Dendritic cell treated with granulocyte-macrophage colony-stimulating factor and Interleukin-4, amounts not matched to agents 40 ng/mL and 50 ng/mL, for 4 days (primary cell): ENCODE measurements around the gene CSF1R.

Source experiments
- H3K27ac Mint-ChIP-seq: one replicate; pipeline ENCODE4 v1.8.0; 2022; ENCODE audit warnings: mild to moderate bottlenecking, mixed read lengths
- H3K27me3 Mint-ChIP-seq: one replicate; pipeline ENCODE4 v1.8.0; 2022; ENCODE audit warnings: mild to moderate bottlenecking, mixed read lengths
- H3K36me3 Mint-ChIP-seq: one replicate; pipeline ENCODE4 v1.8.0; 2022; ENCODE audit warnings: low read depth, mixed read lengths
- H3K4me1 Mint-ChIP-seq: one replicate; pipeline ENCODE4 v1.8.0; 2022; ENCODE audit warnings: low read depth, mixed read lengths
- H3K4me3 Mint-ChIP-seq: one replicate; pipeline ENCODE4 v1.8.0; 2022; ENCODE audit warnings: mild to moderate bottlenecking, moderate library complexity, mixed read lengths
- H3K9me3 Mint-ChIP-seq: one replicate; pipeline ENCODE4 v1.8.0; 2022; ENCODE audit warnings: mixed read lengths
- intact Hi-C: fragments of 100-400 bp; cut with micrococcal nuclease; formaldehyde crosslinking; loops from one replicate; pipeline ENCODE4 v1.15.0; 2022

The CSF1R gene

DNA sequence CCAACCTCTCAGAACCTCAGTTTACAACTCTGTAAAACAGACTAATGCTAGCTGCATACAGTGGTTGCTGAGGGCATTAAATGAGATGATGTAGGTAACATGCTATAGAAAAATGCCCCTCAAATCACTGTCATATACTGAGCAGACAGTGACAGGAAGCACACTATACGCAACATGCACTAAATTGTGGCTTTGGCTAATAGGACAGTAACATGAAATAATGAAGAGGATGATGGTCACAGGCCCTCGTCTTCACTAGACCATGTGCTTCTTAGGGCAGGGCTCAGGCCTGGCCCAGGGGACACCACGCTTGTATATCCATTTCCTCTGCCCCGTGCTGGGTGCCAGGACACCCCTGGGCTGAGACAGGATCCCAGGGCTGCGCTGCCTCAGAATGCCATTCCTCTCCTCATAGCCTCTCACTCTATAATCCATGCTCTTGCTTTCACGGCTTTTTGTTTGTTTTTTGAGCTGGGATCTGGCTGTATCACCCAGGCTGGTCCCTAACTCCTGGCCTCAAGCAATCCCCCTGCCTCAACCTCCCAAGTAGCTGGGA lies 18.9 kb downstream of the CSF1R start:
- intact Hi-C loops = no loop called here
- Mint-ChIP-seq H3K27me3 (no peaks in the 10 kb centered on the region), H3K9me3 (no peaks in the 10 kb centered on the region), H3K4me3 (peak overlapping the region; percentile 50), H3K36me3 (peaks cover 85% of the 10 kb centered on the region), H3K27ac (peak overlapping the region; percentile 98), H3K4me1 (peaks cover 82% of the 10 kb centered on the region)

DNA sequence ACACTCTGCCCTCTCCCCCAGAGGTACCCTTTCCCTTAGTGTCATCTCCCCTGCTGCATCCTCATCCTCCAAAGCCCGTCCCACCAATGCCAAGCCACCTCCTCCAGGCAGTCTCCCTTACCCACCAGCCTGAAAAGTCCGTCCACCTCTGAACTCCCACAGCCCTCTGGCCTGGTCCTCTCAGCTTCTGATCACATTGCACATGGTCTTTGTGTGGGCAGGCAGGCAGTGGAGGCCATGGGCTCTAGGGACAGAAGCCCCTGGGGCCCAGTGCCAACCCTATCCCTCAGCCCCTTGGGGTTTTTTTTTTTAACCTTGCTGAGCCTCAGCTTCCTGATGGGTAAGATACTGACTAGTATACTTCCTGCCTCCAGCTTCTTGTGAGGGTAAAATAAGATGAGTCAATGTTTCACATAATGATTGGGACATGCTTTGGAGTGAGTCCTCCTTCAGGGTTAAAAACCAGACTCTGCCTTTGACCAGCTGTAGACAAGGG lies 19.4 kb downstream of the CSF1R start:
- Mint-ChIP-seq H3K4me1 (peaks cover 88% of the 10 kb centered on the region), H3K4me3 (peak overlapping the region; percentile 4), H3K27ac (peak overlapping the region; percentile 98), H3K9me3 (no peaks in the 10 kb centered on the region), H3K27me3 (no peaks in the 10 kb centered on the region), H3K36me3 (peaks cover 90% of the 10 kb centered on the region)
- intact Hi-C loops = loop anchor here (1.0 kb wide), 1 partner anchor 14 kb away; no protein-coding TSS in a partner anchor

DNA sequence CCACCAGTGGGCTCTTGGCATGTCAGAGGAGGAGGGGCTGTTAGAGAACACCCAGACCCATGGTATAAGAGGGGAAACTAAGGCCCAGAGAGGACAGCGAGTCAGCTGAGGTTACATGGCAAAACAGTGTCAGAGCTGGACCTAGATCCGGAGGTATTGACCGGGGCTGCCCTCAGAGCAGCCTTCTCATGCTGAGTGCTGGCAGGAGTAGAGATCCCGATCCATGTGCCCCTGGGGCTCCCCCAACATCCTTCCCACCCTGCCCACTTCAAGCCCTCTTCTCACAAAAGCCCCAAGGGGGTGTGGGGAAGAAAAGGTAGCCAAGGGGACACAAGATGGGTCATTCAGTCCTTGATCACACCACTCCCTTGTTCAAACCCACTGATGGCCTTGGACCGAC lies 19.9 kb downstream of the CSF1R start:
- no peaks in the 10 kb centered on the region for H3K27me3 Mint-ChIP-seq
- intact Hi-C loops = loop anchor here (1.0 kb wide), 1 partner anchor 15 kb away; no protein-coding TSS in a partner anchor
- no peaks in the 10 kb centered on the region for H3K9me3 Mint-ChIP-seq
- peaks cover 93% of the 10 kb centered on the region for H3K4me1 Mint-ChIP-seq
- peak overlapping the region; percentile 28 for H3K4me3 Mint-ChIP-seq
- H3K27ac Mint-ChIP-seq = peak overlapping the region; percentile 98
- peaks cover 95% of the 10 kb centered on the region for H3K36me3 Mint-ChIP-seq

DNA sequence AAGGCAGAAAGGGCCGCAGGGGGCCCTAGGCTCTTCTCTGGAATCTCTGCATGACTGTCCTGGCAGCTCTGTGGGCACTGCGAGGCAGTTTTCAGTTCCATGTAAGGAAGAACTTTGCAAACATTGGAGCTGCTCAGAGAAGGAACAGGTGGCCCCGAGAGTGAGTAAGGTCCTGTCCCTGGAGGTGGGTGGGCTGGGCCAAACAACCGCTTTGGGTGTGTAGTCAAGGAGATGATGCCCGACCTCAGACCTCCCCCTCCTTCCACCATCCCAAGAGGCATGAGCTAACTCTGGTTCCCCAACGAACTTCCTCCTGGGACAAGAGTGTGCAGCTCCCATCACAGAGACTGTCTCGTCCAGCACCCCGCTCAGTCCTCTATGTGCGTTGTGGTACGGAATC lies 20.5 kb downstream of the CSF1R start:
- intact Hi-C loops = loop anchor here (1.0 to 2.0 kb wide), 2 partner anchors 15 to 65 kb away; partner anchors contain the start of genes HMGXB3 and TIGD6
- Mint-ChIP-seq H3K9me3 (no peaks in the 10 kb centered on the region), H3K4me1 (peaks cover 98% of the 10 kb centered on the region), H3K27ac (peak overlapping the region; percentile 98), H3K4me3 (peak overlapping the region; percentile 65), H3K27me3 (no peaks in the 10 kb centered on the region), H3K36me3 (peaks cover 100% of the 10 kb centered on the region)

DNA sequence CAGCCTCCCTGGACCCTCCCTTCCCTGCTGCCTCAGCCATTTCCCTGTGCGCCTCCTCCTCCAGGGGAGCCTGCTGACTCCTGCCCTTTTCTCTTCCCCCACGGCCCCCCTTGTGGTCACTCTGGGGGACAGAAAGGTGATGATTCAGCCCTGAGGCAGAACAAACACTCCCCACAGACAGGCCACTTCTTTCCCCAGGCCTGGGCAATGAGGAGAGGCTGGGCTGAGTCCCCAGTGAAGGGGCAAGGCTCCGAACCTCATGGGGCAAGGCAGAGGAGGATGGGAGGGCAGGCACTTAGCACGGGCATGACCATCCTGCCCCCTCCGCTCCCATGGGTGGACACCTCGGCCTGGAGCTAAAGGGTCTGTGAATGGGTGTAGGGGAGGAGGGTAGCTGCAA lies 21.0 kb downstream of the CSF1R start:
- Mint-ChIP-seq H3K27me3 (no peaks in the 10 kb centered on the region), H3K4me1 (peaks cover 98% of the 10 kb centered on the region), H3K27ac (peak overlapping the region; percentile 98), H3K9me3 (no peaks in the 10 kb centered on the region), H3K36me3 (peaks cover 100% of the 10 kb centered on the region), H3K4me3 (peak overlapping the region; percentile 65)
- intact Hi-C loops = loop anchor here (2.0 kb wide), 1 partner anchor 65 kb away; the partner anchor contains the start of genes HMGXB3 and TIGD6

DNA sequence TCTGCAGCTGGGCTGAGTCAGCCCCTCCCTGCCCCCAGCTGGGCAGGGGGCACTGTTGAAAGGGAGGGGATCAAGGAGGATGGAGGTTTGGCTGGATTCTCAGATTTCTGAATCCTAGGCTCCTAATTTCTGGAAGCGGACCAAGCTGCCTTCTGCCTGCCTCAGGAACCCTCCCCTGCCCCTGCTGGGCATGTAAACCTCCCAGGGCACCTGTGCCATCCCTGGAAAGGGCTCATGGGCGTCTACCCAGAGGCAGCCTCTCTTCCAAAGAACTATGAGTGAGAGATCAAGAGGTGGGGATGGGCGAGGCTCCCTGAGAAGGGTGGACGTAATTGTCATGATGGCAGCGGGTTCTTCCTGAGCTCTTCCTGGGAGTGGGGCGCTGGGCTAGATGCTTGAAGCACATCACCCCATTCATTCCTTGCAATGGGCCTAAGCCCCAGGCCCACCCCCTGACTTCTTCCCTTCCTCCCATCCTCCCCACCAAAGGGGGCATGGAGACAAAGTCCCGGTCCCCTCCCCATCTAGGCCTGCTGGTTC lies 21.6 kb downstream of the CSF1R start:
- H3K27ac Mint-ChIP-seq = peak overlapping the region; percentile 98
- peak overlapping the region; percentile 65 for H3K4me3 Mint-ChIP-seq
- peaks cover 100% of the 10 kb centered on the region for H3K36me3 Mint-ChIP-seq
- intact Hi-C loops = loop anchor here (2.0 kb wide), 1 partner anchor 64 kb away; the partner anchor contains the start of genes HMGXB3 and TIGD6
- H3K4me1 Mint-ChIP-seq = peaks cover 98% of the 10 kb centered on the region
- H3K27me3 Mint-ChIP-seq = no peaks in the 10 kb centered on the region
- H3K9me3 Mint-ChIP-seq = no peaks in the 10 kb centered on the region

DNA sequence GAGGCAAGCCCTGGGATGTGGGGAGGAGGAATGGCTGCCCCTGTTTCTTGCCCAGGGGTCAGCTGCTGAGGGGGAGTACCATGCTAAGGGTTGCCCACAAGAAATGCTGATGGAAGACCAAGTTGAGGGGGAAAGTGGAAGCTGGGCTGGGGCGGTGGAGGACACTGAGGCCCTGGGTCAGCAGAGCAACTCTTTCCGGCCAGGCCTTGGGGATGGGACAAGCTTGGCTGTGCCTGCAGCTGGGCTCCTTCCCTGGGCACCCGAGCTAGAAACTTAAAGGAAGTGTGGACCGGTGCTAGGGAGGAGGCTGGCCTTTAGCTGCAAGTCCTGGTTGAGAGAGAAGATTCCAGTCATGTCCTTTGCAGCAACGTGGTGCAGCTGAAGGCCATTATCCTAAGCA lies 22.7 kb downstream of the CSF1R start:
- Mint-ChIP-seq H3K4me3 (peak overlapping the region; percentile 65), H3K27me3 (no peaks in the 10 kb centered on the region), H3K9me3 (no peaks in the 10 kb centered on the region), H3K36me3 (peaks cover 100% of the 10 kb centered on the region), H3K27ac (peak overlapping the region; percentile 98), H3K4me1 (peaks cover 100% of the 10 kb centered on the region)
- intact Hi-C loops = loop anchor here (2.0 kb wide), 1 partner anchor 63 kb away; the partner anchor contains the start of genes HMGXB3 and TIGD6

DNA sequence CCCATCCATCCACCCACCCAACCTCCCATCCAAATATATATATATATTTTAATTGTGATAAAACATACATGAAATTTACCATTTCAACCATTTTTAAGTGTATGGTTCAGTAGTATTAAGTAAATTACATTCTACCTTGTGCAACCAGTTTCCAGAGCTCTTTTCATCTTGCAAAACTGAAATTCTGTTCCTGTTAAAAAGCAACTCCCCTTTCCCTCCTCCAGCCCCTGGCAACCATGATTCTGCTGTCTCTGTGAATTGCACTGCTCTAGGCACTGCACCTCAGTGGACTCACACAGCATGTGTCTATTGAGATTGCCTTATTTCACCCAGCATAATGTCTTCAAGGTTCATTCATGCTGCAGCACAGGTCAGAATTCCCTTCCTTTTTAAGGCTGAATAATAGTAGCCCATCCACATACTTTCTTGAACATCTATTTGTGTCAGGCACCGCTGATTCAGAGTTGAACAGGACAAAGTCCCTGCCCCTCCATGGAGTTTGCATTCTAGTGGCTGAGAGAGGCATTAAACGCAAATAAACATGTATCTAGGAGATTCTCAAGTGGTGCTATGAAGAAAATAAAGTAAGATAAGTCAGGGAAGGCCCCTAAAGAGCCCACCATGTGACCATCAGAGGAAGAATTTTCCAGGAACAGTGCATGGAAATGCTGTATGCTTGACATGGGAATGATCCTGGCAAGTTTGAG lies 24.0 kb downstream of the CSF1R start:
- Mint-ChIP-seq H3K27me3 (no peaks in the 10 kb centered on the region), H3K27ac (peak overlapping the region; percentile 98)
- intact Hi-C loops = no loop called here

DNA sequence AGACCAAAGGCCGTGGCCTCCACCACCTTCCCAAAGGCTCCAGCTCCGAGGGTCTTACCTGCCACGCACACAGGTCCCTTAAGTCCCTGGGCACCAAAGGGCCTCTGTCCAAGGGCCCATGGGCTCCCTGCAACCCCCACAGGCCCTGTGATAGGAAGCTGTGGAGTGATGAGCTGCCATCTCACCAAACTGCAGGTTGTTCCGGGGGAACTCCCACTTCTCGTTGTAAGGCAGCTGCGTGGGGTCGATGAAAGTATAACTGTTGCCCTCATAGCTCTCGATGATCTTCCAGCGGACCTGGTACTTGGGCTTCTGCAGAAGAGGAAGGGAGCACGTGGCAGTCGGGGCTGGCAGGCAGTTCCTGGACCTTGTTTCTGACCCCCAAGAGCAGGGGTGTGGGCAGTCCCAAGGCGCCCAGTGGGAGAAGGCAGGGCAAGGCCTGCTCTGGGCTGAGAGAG lies 24.8 kb downstream of the CSF1R start:
- peaks cover 100% of the 10 kb centered on the region for H3K4me1 Mint-ChIP-seq
- H3K36me3 Mint-ChIP-seq = peaks cover 100% of the 10 kb centered on the region
- peak overlapping the region; percentile 7 for H3K4me3 Mint-ChIP-seq
- peak overlapping the region; percentile 98 for H3K27ac Mint-ChIP-seq
- no peaks in the 10 kb centered on the region for H3K9me3 Mint-ChIP-seq
- H3K27me3 Mint-ChIP-seq = no peaks in the 10 kb centered on the region
- intact Hi-C loops = no loop called here

More for the DNA sequence above, 24.0 kb downstream of the CSF1R start:
- peak overlapping the region; percentile 4 for H3K4me3 Mint-ChIP-seq
- H3K36me3 Mint-ChIP-seq = peaks cover 100% of the 10 kb centered on the region
- H3K4me1 Mint-ChIP-seq = peaks cover 100% of the 10 kb centered on the region
- H3K9me3 Mint-ChIP-seq = no peaks in the 10 kb centered on the region

DNA sequence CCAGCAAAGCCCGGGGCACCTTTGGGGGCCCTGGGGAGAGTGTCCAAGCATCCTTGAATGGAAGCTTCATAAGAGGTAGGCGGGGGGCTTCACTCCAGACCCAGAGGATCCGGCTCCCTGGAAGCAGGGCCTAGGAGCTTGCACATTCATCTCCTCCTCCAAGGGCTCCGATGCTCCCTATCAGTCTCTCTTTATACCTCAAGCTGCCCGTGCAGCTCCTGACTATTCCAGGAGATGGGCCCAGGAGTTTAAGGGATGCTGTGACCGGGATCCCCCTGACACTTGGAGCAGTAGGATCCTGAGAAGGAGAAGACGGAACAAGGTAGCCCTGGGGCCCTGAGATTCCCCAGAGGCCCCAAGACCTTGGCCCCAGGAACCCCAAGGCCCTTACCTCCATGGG lies 25.9 kb downstream of the CSF1R start:
- intact Hi-C loops = no loop called here
- H3K27ac Mint-ChIP-seq = peak overlapping the region; percentile 98
- no peak overlapping the region for H3K4me3 Mint-ChIP-seq
- peaks cover 100% of the 10 kb centered on the region for H3K36me3 Mint-ChIP-seq
- no peaks in the 10 kb centered on the region for H3K9me3 Mint-ChIP-seq
- no peaks in the 10 kb centered on the region for H3K27me3 Mint-ChIP-seq
- peaks cover 100% of the 10 kb centered on the region for H3K4me1 Mint-ChIP-seq

DNA sequence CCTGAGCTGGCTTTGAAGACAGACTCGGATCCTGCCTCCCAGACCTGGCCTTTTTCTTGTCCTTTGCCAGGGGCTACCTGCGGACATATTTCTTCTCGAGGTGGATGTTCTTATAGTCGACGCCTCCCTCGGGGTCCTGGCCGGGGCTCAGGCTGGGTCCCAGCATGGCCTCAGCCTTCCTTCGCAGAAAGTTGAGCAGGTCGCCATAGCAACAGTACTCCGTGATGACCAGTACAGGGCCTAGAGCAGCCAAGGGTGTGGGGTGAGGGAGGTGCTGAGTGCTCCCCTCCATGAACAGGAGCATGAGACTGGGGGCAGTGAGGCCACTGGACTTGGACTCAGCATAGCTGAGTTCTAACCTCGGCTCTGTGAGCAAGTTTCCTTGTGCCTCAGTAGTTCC lies 26.7 kb downstream of the CSF1R start:
- no peak overlapping the region for H3K4me3 Mint-ChIP-seq
- H3K36me3 Mint-ChIP-seq = peaks cover 100% of the 10 kb centered on the region
- intact Hi-C loops = no loop called here
- H3K9me3 Mint-ChIP-seq = no peaks in the 10 kb centered on the region
- no peaks in the 10 kb centered on the region for H3K27me3 Mint-ChIP-seq
- H3K4me1 Mint-ChIP-seq = peaks cover 100% of the 10 kb centered on the region
- H3K27ac Mint-ChIP-seq = peak overlapping the region; percentile 98

DNA sequence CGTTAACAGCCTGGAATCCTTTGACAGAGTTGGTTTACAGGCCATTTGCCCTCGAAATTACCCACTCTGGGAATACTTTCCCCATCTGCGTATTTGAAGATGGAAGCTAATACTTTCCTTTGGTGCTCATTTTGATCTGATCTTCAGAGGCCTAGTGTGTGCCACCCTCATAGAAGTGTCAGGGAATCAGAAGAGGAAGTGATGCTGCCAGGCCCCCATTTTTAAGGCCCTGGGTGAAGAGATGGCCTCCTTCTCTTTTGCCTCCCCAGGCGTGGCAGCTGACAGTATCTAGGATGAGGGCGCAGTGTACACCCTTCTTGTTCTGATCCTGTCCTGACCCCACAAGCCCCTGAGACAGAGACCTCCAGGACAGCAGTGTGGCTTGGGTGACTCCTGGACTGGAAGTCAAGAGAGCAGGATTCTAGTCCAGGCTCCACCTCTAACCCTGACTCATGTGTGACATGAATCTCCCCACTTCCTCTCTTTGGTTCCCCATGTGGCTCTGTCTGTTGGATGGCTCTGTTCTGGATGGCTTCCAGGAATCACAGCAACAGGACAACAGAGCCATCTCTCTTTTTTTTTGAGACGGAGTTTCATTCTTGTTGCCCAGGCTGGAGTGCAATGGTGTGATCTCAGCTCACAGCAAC lies 27.8 kb downstream of the CSF1R start:
- peaks cover 100% of the 10 kb centered on the region for H3K36me3 Mint-ChIP-seq
- no peaks in the 10 kb centered on the region for H3K27me3 Mint-ChIP-seq
- H3K4me1 Mint-ChIP-seq = peaks cover 100% of the 10 kb centered on the region
- peak overlapping the region; percentile 98 for H3K27ac Mint-ChIP-seq
- no peaks in the 10 kb centered on the region for H3K9me3 Mint-ChIP-seq
- H3K4me3 Mint-ChIP-seq = peak overlapping the region; percentile 24
- intact Hi-C loops = no loop called here

DNA sequence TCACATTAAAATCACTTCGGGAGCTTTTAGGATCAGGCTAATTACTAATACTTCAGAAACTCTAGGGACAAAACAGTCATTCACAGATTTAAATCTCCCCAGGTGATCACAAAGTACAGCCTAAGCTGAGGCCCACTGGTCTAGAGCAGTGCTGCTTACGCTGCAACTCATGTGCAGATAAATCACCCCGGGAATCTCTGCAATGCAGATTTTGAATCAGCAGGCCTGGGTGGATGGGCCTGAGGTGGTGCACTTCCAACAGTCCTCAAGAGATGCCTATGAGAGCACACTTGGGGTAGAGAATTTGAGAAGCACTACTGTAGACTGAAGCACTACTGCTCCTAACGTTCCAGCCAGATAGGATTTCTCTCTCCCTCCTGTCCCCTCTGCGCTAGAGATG lies 28.4 kb downstream of the CSF1R start:
- Mint-ChIP-seq H3K4me1 (peaks cover 100% of the 10 kb centered on the region), H3K4me3 (peak overlapping the region; percentile 10), H3K9me3 (no peaks in the 10 kb centered on the region), H3K36me3 (peaks cover 100% of the 10 kb centered on the region), H3K27me3 (no peaks in the 10 kb centered on the region), H3K27ac (peak overlapping the region; percentile 98)
- intact Hi-C loops = no loop called here
